ENCODE measurements around the gene DTHD1. TPM values are rescaled to one million over a fixed set of nuclear protein-coding genes. Genes with fewer than 3 reads are reported as not detected.
A peak's percentile ranks its signal among the peaks of the same experiment; 100 is the strongest.

Gene DTHD1
- total RNA-seq, 2 experiments from 2014 or later: 0.11 to 0.16 TPM

- peaks cover 28% of the 10 kb centered on the region for H3K4me1 ChIP-seq (ENCODE audit: insufficient read depth, low read length)
These were observed 45.3 kb upstream of the DTHD1 start for GRCh38 chr4:36236159-36236558.

GRCh38 chr4:36237366-36238313 is 43.8 kb upstream of the DTHD1 start:
- no peak overlapping the region for H3K27ac Mint-ChIP-seq

More at GRCh38 chr4:36236159-36236558, 45.3 kb upstream of the DTHD1 start:
- Mint-ChIP-seq H3K4me3 (no peak overlapping the region), H3K27ac (no peak overlapping the region), H3K9me3 (peaks cover 15% of the 10 kb centered on the region), H3K36me3 (ENCODE audit: low read depth) (peaks cover 72% of the 10 kb centered on the region), H3K27me3 (no peaks in the 10 kb centered on the region), H3K4me1 (ENCODE audit: low read depth) (peaks cover 88% of the 10 kb centered on the region)
- ChIA-PET POLR2A (interaction anchor here (0.6 to 1.2 kb wide), 3 partner anchors 8 to 32 kb away, joined by 3 to 4 read pairs (median 3); partner anchors contain the start of gene ARAP2), CTCF (interaction anchor here (1.3 to 1.5 kb wide), 2 partner anchors 13 to 30 kb away, joined by 3 to 4 read pairs; no protein-coding TSS in a partner anchor)
- intact Hi-C loops (cut with DNase I, micrococcal nuclease): loop anchor here in 1 of 2 experiments (5.0 kb wide), 1 partner anchor 46 kb away; the partner anchor contains the start of gene DTHD1
- Histone ChIP-seq H3K4me3 (ENCODE audit: low read length) (no peak overlapping the region), H3K36me3 (ENCODE audit: insufficient read depth, low read length) (peaks cover 27% of the 10 kb centered on the region), H3K27ac (ENCODE audit: low read depth in 1 of 2, low read length in 2 of 2) (no peak overlapping the region), H3K27me3 (ENCODE audit: control insufficient read depth in 1 of 2, insufficient read depth in 2 of 2, low read length in 2 of 2) (no peaks in the 10 kb centered on the region), H3K9me3 (ENCODE audit: control insufficient read depth in 1 of 2, insufficient read depth in 1 of 2, low read length in 2 of 2) (peaks cover 0 to 6% of the 10 kb centered on the region in 2 experiments)
- ATAC-seq (ENCODE audit: poor library complexity): no peak
- TF ChIP-seq CTCF (IDR thresholded peaks at IDR 0.05): no peak
- DNase-seq: no peak

More at GRCh38 chr4:36237366-36238313, 43.8 kb upstream of the DTHD1 start:
- ChIA-PET CTCF (no interaction called here), POLR2A (no interaction called here)
- Mint-ChIP-seq H3K27me3 (no peaks in the 10 kb centered on the region), H3K9me3 (peaks cover 15% of the 10 kb centered on the region), H3K36me3 (ENCODE audit: low read depth) (peaks cover 74% of the 10 kb centered on the region), H3K4me1 (ENCODE audit: low read depth) (peaks cover 86% of the 10 kb centered on the region), H3K4me3 (no peak overlapping the region)
- DNase-seq: peak in 1 of 14 experiments; percentile 46
- Histone ChIP-seq H3K27me3 (ENCODE audit: control insufficient read depth in 1 of 2, insufficient read depth in 2 of 2, low read length in 2 of 2) (no peaks in the 10 kb centered on the region), H3K4me3 (ENCODE audit: low read length) (no peak overlapping the region), H3K4me1 (ENCODE audit: insufficient read depth, low read length) (peaks cover 28% of the 10 kb centered on the region), H3K9me3 (ENCODE audit: control insufficient read depth in 1 of 2, insufficient read depth in 1 of 2, low read length in 2 of 2) (peaks cover 0 to 6% of the 10 kb centered on the region in 2 experiments), H3K27ac (ENCODE audit: low read depth in 1 of 2, low read length in 2 of 2) (no peak overlapping the region), H3K36me3 (ENCODE audit: insufficient read depth, low read length) (peaks cover 27% of the 10 kb centered on the region)
- intact Hi-C loops (cut with DNase I, micrococcal nuclease): loop anchor here in 1 of 2 experiments (5.0 kb wide), 1 partner anchor 45 kb away; the partner anchor contains the start of gene DTHD1
- no peak for ATAC-seq (ENCODE audit: poor library complexity)
- TF ChIP-seq CTCF (IDR thresholded peaks at IDR 0.05): no peak
